Lung (tissue), 12 donors: ENCODE measurements around the gene MEG3. TPM values are rescaled to one million over a fixed set of nuclear protein-coding genes. Genes with fewer than 3 reads are reported as not detected.
A peak's percentile ranks its signal among the peaks of the same experiment; 100 is the strongest.

ENCODE experiments used
- ATAC-seq: fragments of 200-7000 bp; cut with Tn5 transposase; one replicate; pipeline ENCODE4 v1.9.1; 2020; ENCODE audit warnings: moderate number of reproducible peaks; ENCODE audit not compliant: insufficient read depth, low FRiP score
- DNase-seq, 3 donors: peaks; one replicate each; pipeline ENCODE4 v3.0.0-alpha.2; 2013 to 2017
- H3K27ac ChIP-seq, 2 donors: one replicate each; pipeline ENCODE4 v1.5.1; 2013; ENCODE audit warnings: mild to moderate bottlenecking in 2 of 2, moderate library complexity in 2 of 2, control low read depth in 1 of 2, inconsistent platforms in 1 of 2, low read depth in 1 of 2, low read length in 1 of 2
- H3K27me3 ChIP-seq, 3 donors: one replicate each; pipeline ENCODE4 v1.5.1; 2013; ENCODE audit warnings: low read length in 2 of 3; ENCODE audit not compliant: control insufficient read depth in 3 of 3, insufficient read depth in 3 of 3
- H3K36me3 ChIP-seq, 4 donors: one replicate each; pipeline ENCODE4 v1.5.1; 2013; ENCODE audit warnings: low read length in 4 of 4, mild to moderate bottlenecking in 1 of 4, moderate library complexity in 1 of 4; ENCODE audit not compliant: control insufficient read depth in 4 of 4, insufficient read depth in 4 of 4
- H3K4me1 ChIP-seq, 5 donors: one replicate each; pipeline ENCODE4 v1.5.1; 2013; ENCODE audit warnings: low read length in 5 of 5, mild to moderate bottlenecking in 2 of 5, moderate library complexity in 1 of 5; ENCODE audit not compliant: control insufficient read depth in 5 of 5, insufficient read depth in 5 of 5
- H3K4me3 ChIP-seq: one replicate; pipeline ENCODE4 v1.5.1; 2013; ENCODE audit warnings: mild to moderate bottlenecking, control low read depth, moderate library complexity
- H3K9ac ChIP-seq, 2 donors: one replicate each; pipeline ENCODE4 v1.5.1; 2013; ENCODE audit warnings: low read length in 2 of 2, control low read depth in 1 of 2; ENCODE audit not compliant: insufficient read depth in 1 of 2
- H3K9me3 ChIP-seq, 4 donors: one replicate each; pipeline ENCODE4 v1.5.1; 2013; ENCODE audit warnings: low read length in 3 of 4, mild to moderate bottlenecking in 1 of 4, moderate library complexity in 1 of 4; ENCODE audit not compliant: control insufficient read depth in 4 of 4, insufficient read depth in 3 of 4
- WGBS, 2 donors: extraction: QIAGEN DNeasy Blood & Tissue Kit; methylation state at CpG; one replicate each; pipeline ENCODE4 v1.1.7; 2013; 5-methylcytosine and 5-hydroxymethylcytosine counted together
- polyA plus RNA-seq, 2 donors: library from polyadenylated mRNA; stranded (reverse); fragments of 200-250 nt; gene quantifications; one replicate each; pipeline ENCODE4 v1.2.1, GENCODE V29; 2013
- total RNA-seq, 2 donors: library from RNA; depleted of rRNA in 1 of 2; stranded (reverse); fragments of >200 nt in 1 of 2; gene quantifications; one replicate each; pipeline ENCODE4 v1.2.1, GENCODE V29; 2014 to 2021
- TF ChIP-seq, protein P1 (sequence below): IDR thresholded peaks from 2 replicates; pipeline ENCODE4 v1.5.1; 2012; ENCODE audit warnings: mild to moderate bottlenecking; ENCODE audit errors: control extremely low read depth, extremely low read depth
- donor health status: control.
- donor health status: control.
- donor health status: Bipolar disorder and iron deficiency.
- donor health status: healthy.
- donor health status: DM: yes; HTN: yes; CAD: no.

The MEG3 gene
- total and polyA plus RNA-seq, 4 donors, result 5.9 to 267 (median 14.8) TPM

- H3K9me3 ChIP-seq, result peaks cover 0 to 33% (median 4%) of the 10 kb centered on the region in 4 donors
- no peaks in the 10 kb centered on the region for H3K36me3 ChIP-seq
- 64 to 69% methylated on average over 21 of the region's 21 CpGs for whole genome bisulfite sequencing, 2 donors
- peaks cover 0 to 16% (median 5%) of the 10 kb centered on the region in 3 donors for H3K27me3 ChIP-seq
- TF ChIP-seq, protein P1, sequence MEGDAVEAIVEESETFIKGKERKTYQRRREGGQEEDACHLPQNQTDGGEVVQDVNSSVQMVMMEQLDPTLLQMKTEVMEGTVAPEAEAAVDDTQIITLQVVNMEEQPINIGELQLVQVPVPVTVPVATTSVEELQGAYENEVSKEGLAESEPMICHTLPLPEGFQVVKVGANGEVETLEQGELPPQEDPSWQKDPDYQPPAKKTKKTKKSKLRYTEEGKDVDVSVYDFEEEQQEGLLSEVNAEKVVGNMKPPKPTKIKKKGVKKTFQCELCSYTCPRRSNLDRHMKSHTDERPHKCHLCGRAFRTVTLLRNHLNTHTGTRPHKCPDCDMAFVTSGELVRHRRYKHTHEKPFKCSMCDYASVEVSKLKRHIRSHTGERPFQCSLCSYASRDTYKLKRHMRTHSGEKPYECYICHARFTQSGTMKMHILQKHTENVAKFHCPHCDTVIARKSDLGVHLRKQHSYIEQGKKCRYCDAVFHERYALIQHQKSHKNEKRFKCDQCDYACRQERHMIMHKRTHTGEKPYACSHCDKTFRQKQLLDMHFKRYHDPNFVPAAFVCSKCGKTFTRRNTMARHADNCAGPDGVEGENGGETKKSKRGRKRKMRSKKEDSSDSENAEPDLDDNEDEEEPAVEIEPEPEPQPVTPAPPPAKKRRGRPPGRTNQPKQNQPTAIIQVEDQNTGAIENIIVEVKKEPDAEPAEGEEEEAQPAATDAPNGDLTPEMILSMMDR, result no peak
- ATAC-seq, result no peak
- H3K27ac ChIP-seq, result no peak overlapping the region
- H3K9ac ChIP-seq, result no peak overlapping the region
- peaks cover 0 to 7% (median 0%) of the 10 kb centered on the region in 5 donors for H3K4me1 ChIP-seq
- H3K4me3 ChIP-seq, result no peak overlapping the region
- peak in 1 of 3 donors; percentile 0 for DNase-seq
Measured at GRCh38 chr14:100810861-100811461, 15.0 kb upstream of the MEG3 start.

GRCh38 chr14:100813291-100813690 lies 12.6 kb upstream of the MEG3 start:
- ATAC-seq (no peak), DNase-seq (peak in 1 of 3 donors; percentile 11)
- Histone ChIP-seq H3K27ac (no peak overlapping the region), H3K4me3 (no peak overlapping the region), H3K27me3 (peaks cover 0 to 16% (median 2%) of the 10 kb centered on the region in 3 donors), H3K9ac (no peak overlapping the region), H3K4me1 (peaks cover 0 to 15% (median 6%) of the 10 kb centered on the region in 5 donors), H3K9me3 (peaks cover 0 to 27% (median 3%) of the 10 kb centered on the region in 4 donors), H3K36me3 (no peaks in the 10 kb centered on the region)
- TF ChIP-seq, protein P1, result no peak
- WGBS, 2 donors, result 94 to 96% methylated on average over 10 of the region's 10 CpGs

GRCh38 chr14:100815478-100816285 lies 10.2 kb upstream of the MEG3 start:
- TF ChIP-seq, protein P1, result no peak
- no peak for ATAC-seq
- Histone ChIP-seq H3K27me3 (peaks cover 0 to 12% (median 0%) of the 10 kb centered on the region in 3 donors), H3K27ac (no peak overlapping the region), H3K4me1 (peaks cover 0 to 18% (median 6%) of the 10 kb centered on the region in 5 donors), H3K4me3 (no peak overlapping the region), H3K36me3 (no peaks in the 10 kb centered on the region), H3K9ac (no peak overlapping the region), H3K9me3 (peaks cover 0 to 18% (median 0%) of the 10 kb centered on the region in 4 donors)
- 73% methylated on average over 15 of the region's 15 CpGs for WGBS, 2 donors
- DNase-seq, result peak; percentile 67 to 83 (median 69)
